GM12873 (cell line): ENCODE results near the gene GRM5.

Experiments used
- TF ChIP-seq, protein P1 (sequence below): IDR thresholded peaks from 2 replicates; pipeline ENCODE4 v1.5.1; 2012; ENCODE audit warnings: low read depth, mild to moderate bottlenecking, moderate library complexity, low read length, control low read depth; ENCODE audit not compliant: insufficient read depth; ENCODE audit errors: missing control alignments

The GRM5 gene

DNA sequence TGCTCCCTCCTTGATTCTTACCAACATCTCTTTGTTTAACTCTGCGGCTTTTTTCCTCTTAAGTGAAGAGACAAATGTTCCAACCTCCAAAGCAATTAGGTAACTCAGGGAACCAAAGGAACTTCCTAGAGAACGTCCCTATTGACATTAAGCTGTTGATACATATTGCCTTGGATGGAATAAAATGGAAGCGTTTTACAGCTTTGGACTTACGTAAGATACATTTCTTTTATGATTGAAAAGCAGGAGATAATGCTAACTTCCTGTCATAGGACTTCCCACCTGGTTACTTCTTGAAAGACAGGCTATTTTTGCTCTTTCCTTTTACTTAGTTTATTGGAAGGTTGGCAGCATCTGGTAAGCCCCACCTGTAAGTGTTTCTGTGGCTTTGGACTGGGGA is 482.5 kb downstream of the GRM5 start:
- TF ChIP-seq, protein P1, sequence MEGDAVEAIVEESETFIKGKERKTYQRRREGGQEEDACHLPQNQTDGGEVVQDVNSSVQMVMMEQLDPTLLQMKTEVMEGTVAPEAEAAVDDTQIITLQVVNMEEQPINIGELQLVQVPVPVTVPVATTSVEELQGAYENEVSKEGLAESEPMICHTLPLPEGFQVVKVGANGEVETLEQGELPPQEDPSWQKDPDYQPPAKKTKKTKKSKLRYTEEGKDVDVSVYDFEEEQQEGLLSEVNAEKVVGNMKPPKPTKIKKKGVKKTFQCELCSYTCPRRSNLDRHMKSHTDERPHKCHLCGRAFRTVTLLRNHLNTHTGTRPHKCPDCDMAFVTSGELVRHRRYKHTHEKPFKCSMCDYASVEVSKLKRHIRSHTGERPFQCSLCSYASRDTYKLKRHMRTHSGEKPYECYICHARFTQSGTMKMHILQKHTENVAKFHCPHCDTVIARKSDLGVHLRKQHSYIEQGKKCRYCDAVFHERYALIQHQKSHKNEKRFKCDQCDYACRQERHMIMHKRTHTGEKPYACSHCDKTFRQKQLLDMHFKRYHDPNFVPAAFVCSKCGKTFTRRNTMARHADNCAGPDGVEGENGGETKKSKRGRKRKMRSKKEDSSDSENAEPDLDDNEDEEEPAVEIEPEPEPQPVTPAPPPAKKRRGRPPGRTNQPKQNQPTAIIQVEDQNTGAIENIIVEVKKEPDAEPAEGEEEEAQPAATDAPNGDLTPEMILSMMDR = no peak

DNA sequence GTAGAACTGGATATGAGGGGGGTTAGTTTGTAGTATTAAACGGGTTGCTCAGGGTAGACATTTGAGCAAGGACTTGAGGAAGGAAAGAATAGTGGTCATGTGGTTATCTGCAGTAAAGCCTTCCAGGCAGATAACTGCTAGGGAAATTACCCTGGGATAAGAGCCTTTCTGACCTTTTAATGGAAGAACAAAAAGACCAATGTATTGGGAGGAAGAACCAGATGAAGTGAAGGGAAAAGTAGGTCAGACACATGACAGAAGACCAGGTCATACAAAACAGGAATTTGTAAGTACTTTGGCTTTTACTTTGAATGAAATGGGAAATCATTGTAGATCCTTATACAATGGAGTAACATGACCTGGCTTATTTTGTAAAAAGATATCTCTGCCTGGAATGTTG is 486.3 kb downstream of the GRM5 start:
- TF ChIP-seq, protein P1 = no peak

DNA sequence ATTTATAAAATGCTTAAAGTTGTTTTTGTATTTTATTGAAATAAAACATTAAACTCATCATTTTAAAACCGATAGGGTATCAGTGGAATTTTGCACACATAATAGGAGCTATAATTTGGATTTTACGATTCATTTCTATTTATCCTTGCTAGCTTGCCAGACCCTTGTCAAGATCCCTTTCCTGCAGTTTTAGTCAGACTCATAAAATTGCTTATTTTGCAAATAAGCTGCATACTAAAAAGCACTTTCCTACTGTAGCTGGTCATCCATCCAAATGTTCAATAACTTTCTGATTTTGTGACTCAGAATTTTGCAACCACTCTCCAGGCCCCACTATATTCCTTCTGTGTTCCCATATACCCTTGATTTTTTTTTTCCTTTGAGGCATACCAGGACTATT is 489.0 kb downstream of the GRM5 start:
- TF ChIP-seq, protein P1 = no peak

DNA sequence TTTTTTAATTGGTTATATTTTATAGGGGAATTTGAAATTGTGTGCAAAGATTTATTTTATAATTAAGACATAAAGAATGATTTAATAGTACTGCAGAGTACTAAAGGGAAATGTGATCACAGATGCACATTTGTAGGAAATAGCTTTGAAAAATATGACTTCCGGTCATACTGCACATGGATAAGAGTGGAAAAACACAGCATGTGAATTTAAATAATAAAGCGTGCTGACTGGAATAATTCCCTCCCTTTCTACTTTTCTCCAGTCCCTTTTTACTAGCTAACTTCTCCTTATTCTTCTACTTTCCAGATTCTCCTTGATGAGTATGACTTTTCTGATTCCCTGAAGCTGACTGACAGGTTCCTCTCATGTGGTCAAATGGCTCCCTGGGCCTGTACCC is 489.9 kb downstream of the GRM5 start:
- TF ChIP-seq, protein P1 = no peak

DNA sequence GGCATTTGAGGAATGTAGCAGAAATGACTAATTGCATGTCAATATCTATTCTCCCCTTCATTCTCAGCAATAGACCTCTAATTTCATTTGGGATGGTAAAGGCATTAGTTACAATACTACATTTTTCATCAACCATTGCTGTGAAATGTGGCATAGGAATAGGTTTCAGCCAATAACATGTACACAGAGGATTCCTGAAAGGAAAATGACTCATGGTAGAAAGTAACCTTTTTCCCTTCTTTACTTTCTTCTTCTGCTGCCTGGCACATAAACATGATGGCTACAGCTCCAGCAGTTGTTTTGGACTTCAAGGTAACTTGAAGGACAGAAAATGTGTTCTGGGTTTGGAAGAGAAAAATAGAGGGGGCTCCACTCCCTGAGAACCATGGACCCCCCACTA is 496.4 kb downstream of the GRM5 start:
- TF ChIP-seq, protein P1 = no peak

DNA sequence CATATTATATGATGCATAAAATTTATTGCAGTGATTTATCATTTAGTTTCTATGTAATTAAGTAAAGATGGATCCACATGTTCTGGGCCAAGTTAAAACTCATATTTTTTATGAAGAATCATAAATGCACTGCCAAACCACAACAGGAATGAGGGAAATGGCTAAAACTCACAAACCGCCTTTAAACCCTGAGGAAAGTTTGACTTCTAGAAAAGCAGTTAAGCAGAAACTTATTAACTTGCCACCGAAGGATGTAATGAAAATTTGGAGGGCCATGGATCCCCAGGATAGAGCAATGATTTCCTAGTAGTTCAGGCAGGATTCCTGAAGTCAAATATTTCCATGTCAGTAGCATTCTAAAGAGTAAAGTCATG is 510.0 kb downstream of the GRM5 start:
- TF ChIP-seq, protein P1 = no peak

DNA sequence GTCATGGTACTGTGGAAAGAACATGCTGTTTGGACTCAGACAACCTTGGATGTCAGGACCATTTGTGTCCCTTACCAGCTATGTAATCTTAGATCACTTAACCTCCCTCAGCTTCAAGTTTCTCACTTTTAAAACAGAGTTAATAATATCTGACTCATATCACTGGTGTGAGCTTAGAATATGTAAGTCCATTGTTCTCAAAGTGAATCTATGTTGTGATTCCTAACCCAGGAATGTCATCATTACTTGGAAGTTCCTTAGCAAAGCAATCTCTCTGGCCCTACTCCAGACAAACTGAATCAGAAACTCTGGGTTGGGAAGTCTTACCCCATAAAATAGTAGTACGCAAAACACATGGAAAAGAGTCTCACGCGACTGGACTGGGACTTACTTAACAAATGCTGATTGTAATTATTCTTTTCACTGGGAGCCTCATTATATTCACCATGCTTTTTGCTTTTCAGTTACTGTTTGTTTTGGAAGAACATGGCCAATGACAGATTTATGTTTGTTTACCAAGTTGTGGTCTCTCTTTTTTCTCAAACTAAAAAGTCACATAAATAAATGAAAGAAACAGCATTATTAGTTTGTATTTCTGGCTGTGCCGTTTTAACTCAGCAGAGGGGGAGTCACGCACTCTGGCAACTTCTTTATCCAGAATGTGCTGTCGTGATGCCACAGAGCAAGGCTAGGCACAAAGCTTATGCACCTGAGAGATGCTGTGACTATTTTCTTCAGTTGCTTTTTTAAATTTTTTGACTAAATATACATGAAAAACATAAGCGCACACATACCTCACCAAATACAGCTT is 510.6 kb downstream of the GRM5 start:
- TF ChIP-seq, protein P1 = no peak
